Thyroid gland (tissue), 4 donors: ENCODE measurements around the gene CASP10. TPM values are rescaled to one million over a fixed set of nuclear protein-coding genes. Genes with fewer than 3 reads are reported as not detected.

Experiments
- DNase-seq, 2 donors: peaks; one replicate each; pipeline ENCODE4 v3.0.0-alpha.2; 2019
- H3K27ac ChIP-seq, 3 donors: fragments of 200-600 bp; sonication (generic); 1 replicate in 2 of 3; 2 replicates in 1 of 3; pipeline ENCODE4 v1.5.1; 2016 to 2019; ENCODE audit warnings: mild to moderate bottlenecking in 1 of 3, moderate library complexity in 1 of 3
- H3K27me3 ChIP-seq: fragments of 200-600 bp; sonication (generic); one replicate; pipeline ENCODE4 v1.5.1; 2019
- H3K36me3 ChIP-seq, 2 donors: fragments of 200-600 bp; sonication (generic); one replicate each; pipeline ENCODE4 v1.5.1; 2016 to 2019
- H3K4me1 ChIP-seq, 2 donors: fragments of 200-600 bp; sonication (generic); one replicate each; pipeline ENCODE4 v1.5.1; 2017 to 2019
- H3K4me3 ChIP-seq, 3 donors: fragments of 200-600 bp; sonication (generic); replicated peaks in 1 of 3; 1 replicate in 2 of 3; 2 replicates in 1 of 3; pipeline ENCODE4 v1.5.1; 2016; ENCODE audit warnings: mild to moderate bottlenecking in 1 of 3
- H3K9me3 ChIP-seq: fragments of 200-600 bp; sonication (generic); one replicate; pipeline ENCODE4 v1.5.1; 2017
- POLR2A ChIP-seq, 2 donors: fragments of 450-650 bp; IDR thresholded peaks; one replicate each; pipeline ENCODE4 v1.6.1; 2017; ENCODE audit warnings: antibody characterized with exemption in 2 of 2, mild to moderate bottlenecking in 2 of 2, moderate library complexity in 1 of 2
- WGBS, 2 donors: methylation state at CpG; one replicate each; pipeline ENCODE4 v1.1.5; 2017; 5-methylcytosine and 5-hydroxymethylcytosine counted together
- intact Hi-C: fragments of 100-400 bp; cut with DNase I; formaldehyde crosslinking; loops from one replicate; pipeline ENCODE4 v1.15.1; 2023
- total RNA-seq, 4 donors: library from RNA; depleted of rRNA; stranded (reverse); fragments of >200 nt; gene quantifications; one replicate each; pipeline ENCODE4 v1.2.3, GENCODE V29; 2016
- TF ChIP-seq, protein P1 (sequence below), 6 experiments: fragments of 200-600 bp in 3 of 6; fragments of 450-650 bp in 3 of 6; sonication (generic) in 3 of 6; IDR thresholded peaks; one replicate each; pipeline ENCODE4 v1.5.1; 2016 to 2019; ENCODE audit warnings: antibody characterized with exemption in 6 of 6, mild to moderate bottlenecking in 2 of 6, inconsistent platforms in 1 of 6, moderate library complexity in 1 of 6

Gene CASP10
- total RNA-seq, 4 donors from 2014 or later, result 12.4 to 23.0 (median 20.0) TPM

DNA sequence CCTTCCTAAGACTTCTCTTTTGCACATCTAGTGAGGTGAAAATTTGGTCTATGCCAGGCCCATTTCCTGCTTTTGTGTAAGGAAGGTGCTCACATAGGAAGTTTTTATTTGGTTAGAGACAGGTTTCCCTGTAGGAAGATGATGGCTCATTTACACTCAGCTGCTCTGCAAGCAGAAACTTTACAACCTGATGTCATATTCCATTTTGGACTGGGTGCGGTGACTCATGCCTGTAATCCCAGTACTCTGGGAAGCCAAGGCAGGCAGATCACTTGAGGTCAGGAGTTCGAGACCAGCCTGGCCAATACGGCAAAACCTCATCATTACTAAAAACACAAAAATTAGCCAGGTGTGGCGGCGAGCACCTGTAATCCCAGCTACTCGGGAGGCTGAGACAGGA is 35.8 kb downstream of the CASP10 start:
- DNase-seq, result no peak
- 92 to 95% methylated on average over 6 of the region's 6 CpGs for WGBS, 2 donors
- Histone ChIP-seq H3K4me3 (no peak overlapping the region), H3K27ac (peak overlapping the region in 1 of 3 donors; percentile 77), H3K4me1 (peaks cover 19 to 31% of the 10 kb centered on the region in 2 donors), H3K36me3 (no peaks in the 10 kb centered on the region), H3K27me3 (no peaks in the 10 kb centered on the region), H3K9me3 (no peaks in the 10 kb centered on the region)
- intact Hi-C loops, result no loop called here
- TF ChIP-seq, protein P1, sequence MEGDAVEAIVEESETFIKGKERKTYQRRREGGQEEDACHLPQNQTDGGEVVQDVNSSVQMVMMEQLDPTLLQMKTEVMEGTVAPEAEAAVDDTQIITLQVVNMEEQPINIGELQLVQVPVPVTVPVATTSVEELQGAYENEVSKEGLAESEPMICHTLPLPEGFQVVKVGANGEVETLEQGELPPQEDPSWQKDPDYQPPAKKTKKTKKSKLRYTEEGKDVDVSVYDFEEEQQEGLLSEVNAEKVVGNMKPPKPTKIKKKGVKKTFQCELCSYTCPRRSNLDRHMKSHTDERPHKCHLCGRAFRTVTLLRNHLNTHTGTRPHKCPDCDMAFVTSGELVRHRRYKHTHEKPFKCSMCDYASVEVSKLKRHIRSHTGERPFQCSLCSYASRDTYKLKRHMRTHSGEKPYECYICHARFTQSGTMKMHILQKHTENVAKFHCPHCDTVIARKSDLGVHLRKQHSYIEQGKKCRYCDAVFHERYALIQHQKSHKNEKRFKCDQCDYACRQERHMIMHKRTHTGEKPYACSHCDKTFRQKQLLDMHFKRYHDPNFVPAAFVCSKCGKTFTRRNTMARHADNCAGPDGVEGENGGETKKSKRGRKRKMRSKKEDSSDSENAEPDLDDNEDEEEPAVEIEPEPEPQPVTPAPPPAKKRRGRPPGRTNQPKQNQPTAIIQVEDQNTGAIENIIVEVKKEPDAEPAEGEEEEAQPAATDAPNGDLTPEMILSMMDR (IDR thresholded peaks at IDR 0.05), result no peak

DNA sequence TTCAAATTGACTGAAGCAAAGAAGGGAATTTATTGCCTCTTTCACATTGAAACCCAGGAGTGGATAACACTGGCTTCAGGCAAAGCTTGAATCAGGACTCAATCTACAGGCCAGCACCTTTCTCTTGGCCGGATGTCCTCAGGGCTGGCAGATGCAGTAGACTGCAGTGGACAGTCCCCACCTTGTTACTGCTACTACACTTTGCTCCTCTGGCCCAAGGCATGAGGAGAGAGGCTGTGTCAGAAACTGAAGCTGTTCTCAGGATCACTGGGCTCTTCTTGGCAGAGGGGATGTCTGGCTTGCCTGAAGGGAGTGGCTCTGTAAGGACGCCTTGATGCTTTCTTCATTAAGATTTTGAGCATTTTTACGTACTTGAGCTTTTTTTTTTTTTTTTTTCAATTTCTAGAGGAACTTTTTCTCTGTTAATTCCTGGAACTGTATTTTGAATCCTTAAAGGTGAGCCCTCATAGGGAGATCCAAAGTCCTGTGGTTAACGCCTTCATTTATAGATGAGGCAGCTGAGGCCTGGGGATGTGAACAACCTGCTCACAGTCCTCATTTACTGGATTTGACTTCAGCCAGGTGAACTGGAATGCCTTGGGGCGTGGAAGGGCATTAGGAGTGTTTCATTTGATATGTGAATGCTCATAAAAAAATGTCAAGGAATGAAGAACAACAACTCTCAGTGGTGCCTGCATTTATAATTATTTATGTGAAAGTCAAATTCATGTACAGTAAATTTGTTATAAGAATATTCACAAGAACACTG is 36.6 kb downstream of the CASP10 start:
- H3K9me3 ChIP-seq, result no peaks in the 10 kb centered on the region
- DNase-seq, result no peak
- H3K4me1 ChIP-seq, result peaks cover 19 to 31% of the 10 kb centered on the region in 2 donors
- intact Hi-C loops, result loop anchor here (10.0 kb wide), 1 partner anchor 105 kb away; the partner anchor contains the start of gene CFLAR
- peak overlapping the region in 1 of 3 donors; percentile 77 for H3K27ac ChIP-seq
- 81 to 90% methylated on average over 5 of the region's 5 CpGs for WGBS, 2 donors
- H3K27me3 ChIP-seq, result no peaks in the 10 kb centered on the region
- no peak for TF ChIP-seq POLR2A (IDR thresholded peaks at IDR 0.05)
- TF ChIP-seq, protein P1 (IDR thresholded peaks at IDR 0.05), result no peak
- H3K36me3 ChIP-seq, result no peaks in the 10 kb centered on the region
- H3K4me3 ChIP-seq, result no peak overlapping the region

DNA sequence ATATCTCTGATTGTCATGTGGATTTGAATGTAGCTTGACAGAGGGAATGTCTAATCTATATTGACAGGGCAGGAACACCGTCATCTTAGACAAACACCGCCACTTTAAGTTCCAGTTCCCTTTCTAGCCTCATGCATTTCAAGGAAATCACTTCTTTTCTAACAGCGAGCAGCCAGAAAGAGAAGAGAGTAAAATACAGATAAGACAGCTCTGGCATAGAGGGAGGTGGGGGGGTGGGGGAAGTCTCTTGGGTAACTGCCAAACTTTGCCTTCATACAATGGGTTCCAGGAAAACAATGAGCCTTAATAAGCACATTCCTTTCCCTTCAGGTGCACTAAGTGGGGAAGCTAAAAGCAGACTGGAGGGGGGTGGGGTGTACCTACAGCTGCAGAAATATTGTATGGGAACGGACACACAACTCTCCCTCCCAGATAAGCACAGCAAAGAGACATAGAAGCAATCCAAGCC is 37.2 kb downstream of the CASP10 start:
- Histone ChIP-seq H3K27ac (peak overlapping the region in 2 of 3 donors; percentile 43 to 77), H3K4me3 (no peak overlapping the region), H3K36me3 (no peaks in the 10 kb centered on the region), H3K27me3 (no peaks in the 10 kb centered on the region), H3K9me3 (no peaks in the 10 kb centered on the region), H3K4me1 (peaks cover 19 to 31% of the 10 kb centered on the region in 2 donors)
- peak; percentile 66 to 73 for DNase-seq
- no peak for TF ChIP-seq POLR2A (IDR thresholded peaks at IDR 0.05)
- TF ChIP-seq, protein P1 (IDR thresholded peaks at IDR 0.05), result no peak
- 16 to 28% methylated on average over 4 of the region's 4 CpGs for WGBS, 2 donors
- intact Hi-C loops, result loop anchor here (10.0 kb wide), 1 partner anchor 105 kb away; the partner anchor contains the start of gene CFLAR

DNA sequence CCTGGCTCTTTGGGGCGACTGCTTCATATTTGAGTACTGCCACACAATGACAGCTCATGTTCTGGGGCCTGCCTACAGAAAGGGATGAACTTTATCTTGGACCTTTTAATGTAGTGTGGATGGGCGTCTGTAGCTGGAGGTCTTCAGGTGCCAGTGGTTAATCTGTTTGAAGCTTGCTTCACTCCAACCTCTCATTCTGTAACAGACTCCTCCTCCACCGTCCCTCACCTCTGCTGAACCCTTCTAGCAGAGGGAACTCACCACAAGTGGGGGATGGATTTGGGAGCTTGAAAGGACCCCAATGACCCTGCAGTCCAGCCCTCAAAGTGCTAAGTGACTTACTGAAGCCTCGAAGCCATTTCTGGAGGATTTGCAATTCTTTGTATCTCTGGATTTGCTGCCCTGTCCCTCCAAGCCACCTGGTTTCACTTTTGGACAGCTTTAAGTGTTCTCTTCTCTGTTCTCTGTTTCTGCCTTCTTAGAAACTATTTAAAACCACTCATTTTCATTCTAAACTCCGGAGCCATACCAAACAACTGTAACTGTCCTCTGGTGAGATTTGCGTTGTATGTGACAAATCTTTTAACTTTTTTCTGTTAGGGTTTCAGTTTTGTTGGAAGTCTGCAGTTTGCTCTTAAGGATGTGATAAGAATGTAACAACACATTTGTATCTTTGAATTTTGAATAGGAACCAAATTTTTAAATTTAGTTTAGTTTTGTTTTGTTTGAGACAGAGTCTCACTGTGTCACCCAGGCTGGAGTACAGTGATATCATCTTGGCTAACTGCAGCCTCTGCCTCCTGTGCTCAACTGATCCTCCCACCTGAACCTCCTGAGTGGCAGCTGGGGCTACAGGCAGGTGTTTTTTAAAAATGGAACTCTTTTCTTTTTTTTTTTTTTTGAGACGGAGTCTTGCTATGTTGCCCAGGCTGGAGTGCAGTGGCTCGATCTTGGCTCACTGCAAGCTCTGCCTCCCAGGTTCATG is 40.4 kb downstream of the CASP10 start:
- Histone ChIP-seq H3K36me3 (no peaks in the 10 kb centered on the region), H3K27ac (peak overlapping the region in 1 of 3 donors; percentile 36), H3K27me3 (no peaks in the 10 kb centered on the region), H3K9me3 (no peaks in the 10 kb centered on the region), H3K4me1 (peaks cover 19 to 31% of the 10 kb centered on the region in 2 donors), H3K4me3 (no peak overlapping the region)
- WGBS, 2 donors, result 74 to 79% methylated on average over 8 of the region's 8 CpGs
- TF ChIP-seq, protein P1 (IDR thresholded peaks at IDR 0.05), result no peak
- TF ChIP-seq POLR2A (IDR thresholded peaks at IDR 0.05), result no peak
- intact Hi-C loops, result loop anchor here (10.0 kb wide), 1 partner anchor 109 kb away; the partner anchor contains the start of gene CFLAR
- DNase-seq, result no peak
